Kidney glomerular epithelial cell (primary cell): ENCODE results near the gene NCOA6.
A peak's percentile ranks its signal among the peaks of the same experiment; 100 is the strongest.
"Not testable (repeated sequence)": the region's sequence is repeated elsewhere in the genome, so short reads cannot be mapped to it uniquely, and the experiment has no call there.

Experiments
- DNase-seq: peaks from one replicate; lab custom pipeline; 2025; lab: John Stamatoyannopoulos, UW

Gene NCOA6

DNA sequence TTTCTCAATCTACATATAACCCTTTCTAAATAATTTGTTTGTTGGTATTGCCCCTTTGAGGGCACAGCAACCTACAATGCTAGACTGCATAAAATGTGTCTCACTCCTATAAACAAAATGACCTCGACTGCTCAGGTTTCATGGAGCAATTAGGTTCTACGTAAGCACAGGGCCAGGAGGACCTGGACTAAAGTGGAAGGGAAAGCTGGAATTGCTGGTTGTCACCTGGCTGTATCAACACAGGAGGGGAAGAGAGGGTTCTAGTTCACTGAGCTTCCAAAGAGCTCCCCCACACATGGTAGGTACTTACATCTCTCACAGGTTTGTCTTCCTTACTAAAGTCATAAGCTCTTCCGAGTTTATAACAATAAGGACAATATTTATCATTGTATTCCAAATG, 51.0 kb downstream of the NCOA6 start:
- no peak for DNase-seq

DNA sequence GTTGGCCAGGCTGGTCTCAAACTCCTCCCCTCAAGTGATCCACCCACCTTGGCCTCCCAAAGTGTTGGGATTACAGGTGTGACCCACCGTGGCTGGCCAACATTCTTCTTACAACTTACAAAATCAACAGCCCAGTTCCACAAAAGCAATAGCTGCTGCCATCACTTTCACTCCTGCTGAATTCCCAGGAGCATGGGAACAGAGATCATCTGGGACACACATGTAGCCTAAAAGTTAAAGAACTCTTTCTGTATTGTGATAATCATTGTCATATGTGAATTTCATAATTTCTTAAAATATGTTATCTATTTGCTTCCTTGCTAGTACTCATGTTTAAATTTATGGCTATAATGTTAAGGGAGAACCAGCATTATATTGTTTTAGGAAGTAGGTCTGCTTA, 51.7 kb downstream of the NCOA6 start:
- DNase-seq: no peak

DNA sequence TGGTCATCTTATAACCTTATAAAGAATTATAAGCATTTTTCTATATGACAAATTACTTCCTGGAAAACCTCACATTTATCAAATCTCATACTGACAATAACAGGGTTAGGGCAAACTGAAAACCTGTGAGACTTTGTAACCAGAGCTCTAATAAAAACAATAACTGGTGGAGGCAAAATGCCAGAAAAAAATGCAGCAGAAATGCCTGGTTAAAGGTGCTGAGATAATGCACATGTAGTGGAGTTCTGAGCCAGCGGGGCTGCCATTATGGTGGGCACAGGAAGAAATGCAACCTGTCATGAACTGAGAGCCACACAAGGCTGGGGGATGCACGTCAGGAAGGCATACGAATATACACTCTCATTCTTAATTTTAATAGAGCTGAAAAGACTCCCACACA, 53.0 kb downstream of the NCOA6 start:
- no peak for DNase-seq

DNA sequence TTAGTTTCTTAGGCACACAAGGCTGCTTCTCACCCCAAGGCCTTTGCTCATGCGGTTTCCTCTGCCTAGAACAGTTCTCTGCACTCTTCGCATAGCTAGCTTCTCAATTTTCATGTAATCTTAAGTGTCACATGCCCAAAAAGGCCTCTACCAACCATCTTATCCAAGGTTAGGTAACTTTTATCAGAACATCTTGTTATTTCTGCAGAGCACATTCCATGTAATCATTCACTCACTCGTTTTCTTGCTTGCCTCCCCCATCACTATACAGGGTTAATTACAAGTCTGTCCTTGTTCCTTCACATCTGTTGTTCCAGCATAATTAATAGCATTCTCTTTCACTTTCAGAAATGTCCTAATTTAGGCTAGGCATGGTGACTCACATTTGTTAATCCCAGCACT, 53.8 kb downstream of the NCOA6 start:
- DNase-seq: peak; percentile 19

DNA sequence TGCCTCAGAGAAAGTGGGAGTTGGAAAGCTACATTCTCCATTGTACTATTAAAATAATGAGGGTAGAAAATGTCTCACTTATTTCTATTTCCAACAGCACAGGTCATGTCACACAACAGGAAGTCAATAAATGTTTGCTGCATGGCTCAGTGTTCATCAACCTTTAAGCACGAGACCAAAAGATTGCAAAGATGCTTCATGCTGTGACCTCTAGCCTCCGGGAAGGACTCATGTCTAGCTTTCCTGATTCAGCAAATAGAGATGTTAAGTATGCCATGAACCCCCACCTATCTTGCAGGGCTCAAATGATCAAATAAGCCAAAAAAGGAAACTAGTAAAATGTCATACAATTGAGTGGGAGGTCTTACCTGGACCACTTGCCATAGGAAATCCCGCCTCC, 57.4 kb downstream of the NCOA6 start:
- peak; percentile 6 for DNase-seq

DNA sequence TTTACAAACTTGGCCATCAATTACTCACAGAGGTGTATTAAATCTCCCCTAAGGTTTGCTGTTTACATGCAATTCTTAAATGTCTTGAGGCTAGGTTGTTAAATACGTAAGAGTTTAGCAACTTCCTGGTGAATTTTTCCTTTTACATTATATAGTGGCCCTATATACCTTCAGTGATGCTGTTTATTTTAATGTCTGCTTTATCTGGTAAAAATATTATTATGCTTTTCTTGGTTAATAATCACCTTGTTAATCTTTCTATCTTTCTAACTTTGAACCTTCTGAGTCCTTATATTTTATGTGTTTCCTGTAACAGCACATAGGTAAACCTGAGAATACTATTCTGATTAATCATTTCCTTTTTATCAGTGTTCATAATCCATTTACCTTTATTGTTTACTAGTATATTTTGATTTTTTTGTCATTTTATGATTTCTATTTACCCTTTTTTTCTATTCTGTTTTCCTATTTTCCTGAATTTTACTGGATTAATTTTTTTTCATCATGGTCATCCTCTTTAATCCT, 63.4 kb downstream of the NCOA6 start:
- no peak for DNase-seq

DNA sequence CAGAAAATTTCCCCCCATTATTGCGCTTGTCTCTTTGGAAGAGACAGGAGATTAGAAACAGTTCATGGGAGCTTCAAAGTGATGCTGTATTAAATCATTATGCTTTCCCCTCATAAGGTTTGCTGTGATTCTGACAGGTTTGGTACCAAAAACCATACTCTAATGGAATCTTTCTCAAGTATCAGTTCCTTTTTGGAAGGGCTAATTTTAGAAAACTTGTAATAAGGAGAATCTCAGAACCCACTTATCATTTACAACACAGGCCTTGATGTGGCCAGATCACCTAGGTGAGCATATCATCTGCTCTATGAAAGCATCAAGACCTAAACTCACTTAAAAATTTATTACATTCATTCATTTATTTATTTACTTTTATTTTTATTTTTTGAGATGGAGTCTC, 70.1 kb downstream of the NCOA6 start:
- DNase-seq: no peak

DNA sequence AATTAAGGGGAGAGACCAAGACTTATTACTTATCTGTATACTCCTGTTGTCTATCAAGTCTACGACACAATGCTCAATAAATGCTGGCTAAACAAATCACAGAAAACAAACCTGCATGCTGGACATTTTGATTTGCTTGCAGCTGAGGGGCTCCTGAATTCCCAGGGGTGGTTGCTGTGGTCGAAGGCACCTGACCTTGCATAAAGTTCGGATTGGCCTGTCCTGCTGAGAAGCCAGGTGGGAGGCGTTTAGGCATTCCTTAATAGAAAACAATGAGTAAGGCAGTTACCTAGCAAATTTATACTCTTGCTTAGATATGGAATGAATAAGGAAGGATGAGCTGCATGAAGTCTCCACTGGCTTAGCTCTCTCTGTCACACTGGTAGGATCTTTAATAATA, 70.8 kb downstream of the NCOA6 start:
- DNase-seq: no peak

DNA sequence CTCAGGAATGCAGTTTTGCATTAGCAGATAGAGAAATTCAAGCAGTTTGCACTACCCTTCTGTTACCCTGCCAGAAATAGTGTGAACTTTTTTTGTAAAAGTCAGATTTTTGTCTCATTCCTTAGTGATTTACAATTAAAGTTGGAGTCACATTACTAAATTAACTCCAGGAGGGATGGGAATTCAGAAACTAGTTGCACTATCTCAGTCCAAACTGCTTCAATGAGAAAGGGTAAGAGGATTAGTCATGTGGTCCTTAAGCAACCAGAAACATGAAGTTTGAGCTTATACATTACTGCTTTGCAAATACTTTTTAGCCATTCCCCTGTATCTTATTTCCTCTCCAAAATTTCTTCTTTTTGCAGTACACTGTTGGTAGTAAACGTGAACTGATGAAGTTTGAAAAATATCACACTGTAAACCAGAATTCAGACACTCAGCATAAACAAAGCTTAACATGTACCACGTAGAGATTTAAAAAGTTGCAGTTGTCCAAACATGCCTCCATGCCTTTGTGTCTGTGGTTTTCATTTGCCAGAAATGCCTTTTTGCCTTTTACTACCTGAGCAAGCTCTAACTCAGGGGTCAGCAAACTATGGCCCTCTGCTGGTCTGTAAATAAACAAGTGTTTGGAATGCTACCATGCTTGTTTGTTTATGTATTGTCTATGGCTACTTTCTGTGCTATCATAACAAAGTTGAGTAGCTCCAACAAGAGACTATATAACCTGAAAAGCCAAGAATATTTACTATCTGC, 71.6 kb downstream of the NCOA6 start:
- DNase-seq: no peak

DNA sequence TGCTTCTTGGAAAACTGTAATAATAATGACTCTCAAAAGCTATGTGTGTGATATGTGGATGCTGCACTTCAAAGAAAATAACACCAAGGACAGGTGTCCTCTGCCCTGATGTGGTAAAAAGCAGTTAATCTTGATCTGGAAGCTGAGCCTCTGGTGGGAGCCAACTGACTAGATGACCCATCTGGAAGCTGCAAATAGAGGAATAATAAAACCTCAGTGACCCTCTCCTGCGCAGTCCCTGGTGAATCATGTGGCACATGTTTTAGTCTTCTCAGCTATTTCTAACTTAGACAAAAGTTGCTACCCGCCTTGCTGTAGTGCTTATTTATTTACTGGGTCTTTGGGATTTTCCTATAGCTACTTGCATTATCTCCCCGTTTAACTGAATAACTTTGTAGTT, 74.0 kb downstream of the NCOA6 start:
- no peak for DNase-seq

DNA sequence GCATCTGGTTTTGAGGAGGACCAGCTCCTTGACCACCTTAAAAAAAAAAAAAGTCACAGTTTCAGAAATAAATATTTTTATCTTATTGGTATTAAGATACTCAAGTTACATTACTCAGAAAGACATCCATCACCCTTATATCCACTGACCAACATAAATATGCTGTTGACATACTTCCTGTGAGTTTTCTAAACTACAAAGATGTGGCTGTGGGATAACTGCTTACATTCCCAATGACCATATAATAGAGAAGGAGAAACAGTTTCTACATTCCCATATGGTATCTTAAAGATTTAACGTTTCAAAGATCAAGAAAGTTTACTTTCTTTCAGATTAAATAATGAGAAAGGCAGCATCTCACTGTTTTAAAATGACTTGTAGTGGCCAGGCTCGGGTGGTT, 75.0 kb downstream of the NCOA6 start:
- DNase-seq: no peak

DNA sequence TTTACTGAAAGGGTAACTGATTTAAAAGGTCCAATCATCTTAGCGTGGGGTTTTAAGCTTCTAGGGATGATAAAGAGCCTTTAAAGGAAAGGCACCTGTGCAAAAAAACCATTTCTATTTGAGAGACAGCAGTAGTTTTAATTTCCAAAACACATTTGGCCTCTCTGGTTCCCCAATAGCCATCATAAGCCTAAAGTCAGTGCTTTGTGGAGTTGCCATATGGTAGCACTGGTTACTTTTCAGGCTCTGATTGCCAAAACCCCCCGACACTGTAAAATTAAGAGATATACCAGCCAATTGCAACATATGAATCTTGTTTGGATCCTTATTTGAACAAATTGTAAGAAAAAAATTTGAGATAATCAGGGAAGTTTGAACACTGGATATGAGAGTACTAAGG, 76.7 kb downstream of the NCOA6 start:
- DNase-seq: no peak

DNA sequence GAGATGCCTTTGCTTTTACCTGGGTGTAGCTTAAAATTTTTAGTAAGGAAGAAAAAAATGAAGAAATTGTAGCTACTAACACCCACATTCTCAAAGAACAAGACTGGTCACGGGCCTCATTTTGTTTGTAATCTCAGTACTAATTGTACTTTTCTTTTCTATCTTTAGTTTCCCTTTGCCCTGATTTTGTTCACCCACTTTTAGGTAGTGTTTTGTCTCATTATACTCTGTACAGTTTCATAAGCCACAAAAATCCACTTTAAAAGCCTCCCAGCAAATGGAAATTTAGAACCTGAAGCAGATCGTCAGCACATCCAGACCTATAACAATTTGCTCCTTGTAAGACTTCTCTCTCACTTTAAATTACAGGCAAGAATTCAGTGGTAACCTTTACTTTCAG, 78.0 kb downstream of the NCOA6 start:
- no peak for DNase-seq

DNA sequence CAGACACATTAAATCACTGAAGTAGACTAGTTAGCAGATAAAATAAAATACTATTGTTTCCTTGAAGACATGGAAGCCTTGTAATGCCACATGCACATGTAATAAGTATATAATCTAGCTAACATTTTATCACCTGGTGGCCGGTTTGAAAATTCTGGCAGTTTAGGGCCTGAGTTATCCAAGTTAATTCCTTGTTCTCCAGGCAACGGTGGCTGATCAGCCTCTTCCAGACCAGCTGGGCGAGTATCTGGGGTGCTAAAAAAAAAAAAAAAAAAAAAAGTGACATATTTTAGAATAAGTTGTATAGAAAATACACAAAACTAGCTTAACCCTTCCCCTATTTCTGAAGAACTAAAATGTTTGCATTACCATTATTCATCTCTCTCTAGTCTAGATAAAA, 78.8 kb downstream of the NCOA6 start:
- DNase-seq: no peak

DNA sequence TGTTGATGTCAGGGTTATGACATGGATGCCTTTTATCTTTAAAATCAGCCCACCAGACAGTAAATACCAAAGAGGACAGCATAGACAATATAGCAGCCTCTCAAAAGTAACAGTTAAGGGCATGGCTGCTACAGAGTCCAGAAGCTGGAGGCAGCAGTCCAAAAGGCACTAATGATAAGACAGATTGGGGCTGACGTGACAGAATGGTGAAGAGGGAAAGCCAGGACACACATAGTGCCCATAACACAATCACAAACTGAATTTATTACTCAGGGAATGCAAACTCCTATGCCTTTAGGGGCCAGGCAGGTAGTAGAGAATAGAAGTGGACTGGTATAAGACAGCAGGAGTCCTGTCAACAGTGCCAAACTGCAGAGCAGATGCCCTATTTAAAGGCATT, 80.6 kb downstream of the NCOA6 start:
- DNase-seq: no peak

DNA sequence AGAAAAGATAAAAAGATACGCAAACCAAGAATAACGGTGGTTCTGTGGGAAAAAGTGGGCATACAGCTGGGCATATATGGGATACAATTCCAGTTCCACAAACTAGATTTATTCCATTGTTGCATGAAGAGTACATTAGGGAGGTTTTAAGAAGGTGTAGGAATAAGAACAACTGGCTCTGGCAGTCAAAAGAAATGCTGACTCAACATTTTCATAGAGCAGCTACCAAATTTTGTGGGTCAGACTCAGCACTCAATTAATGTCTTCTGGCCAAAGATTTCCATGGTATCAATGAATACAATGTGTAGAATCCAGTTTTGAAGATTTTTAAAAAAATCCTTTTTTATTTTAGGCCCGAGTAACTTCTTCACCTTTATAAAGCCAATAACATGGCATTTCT, 81.1 kb downstream of the NCOA6 start:
- no peak for DNase-seq

DNA sequence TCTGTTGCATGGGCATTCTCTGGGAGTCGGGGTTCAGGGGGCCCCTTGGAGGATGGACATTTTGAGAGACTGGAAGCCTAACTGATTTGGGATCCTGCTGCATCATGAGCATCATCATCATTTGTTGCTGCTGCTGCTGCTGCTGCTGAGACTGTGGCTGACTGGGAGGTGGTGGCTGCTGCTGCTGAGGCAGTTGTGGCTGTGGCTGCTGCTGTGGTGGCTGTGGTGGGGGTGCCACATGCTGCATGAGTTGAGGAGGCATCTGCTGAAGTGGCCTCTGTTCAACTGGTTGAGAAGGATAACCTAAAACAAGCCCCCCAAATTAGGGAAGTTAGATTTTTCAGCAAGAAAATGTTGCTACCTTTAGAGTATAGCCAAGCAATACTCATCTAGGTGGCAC, 82.4 kb downstream of the NCOA6 start:
- no peak for DNase-seq

DNA sequence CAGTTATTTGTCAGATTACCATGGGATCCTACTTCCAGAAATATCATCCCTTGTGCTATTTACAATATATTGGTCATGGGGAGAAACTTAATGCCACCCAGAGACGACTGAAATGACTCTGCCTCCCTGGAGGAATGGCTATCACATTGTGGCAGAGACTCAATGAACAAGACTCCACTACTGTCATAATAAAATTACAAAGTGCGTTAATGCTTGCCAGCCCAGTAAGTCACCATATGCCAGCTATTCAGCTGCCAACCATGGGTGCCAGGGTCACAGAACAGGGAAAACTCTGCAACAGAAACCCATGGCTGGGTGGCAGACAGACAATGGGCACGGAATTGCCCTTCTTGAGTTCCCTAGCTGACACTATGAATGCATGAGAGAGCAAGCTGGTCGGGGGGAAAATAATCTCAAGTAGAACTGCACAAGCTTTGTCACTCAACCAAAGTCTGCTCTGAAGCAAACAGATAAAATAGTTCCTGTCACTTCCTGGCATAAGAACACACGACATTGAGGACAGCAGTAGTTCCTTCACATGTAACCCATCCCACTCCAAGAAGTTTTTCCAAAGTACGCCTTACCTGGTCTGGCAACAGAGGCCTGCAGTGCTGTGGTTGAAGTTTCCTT, 89.2 kb downstream of the NCOA6 start:
- DNase-seq: no peak

DNA sequence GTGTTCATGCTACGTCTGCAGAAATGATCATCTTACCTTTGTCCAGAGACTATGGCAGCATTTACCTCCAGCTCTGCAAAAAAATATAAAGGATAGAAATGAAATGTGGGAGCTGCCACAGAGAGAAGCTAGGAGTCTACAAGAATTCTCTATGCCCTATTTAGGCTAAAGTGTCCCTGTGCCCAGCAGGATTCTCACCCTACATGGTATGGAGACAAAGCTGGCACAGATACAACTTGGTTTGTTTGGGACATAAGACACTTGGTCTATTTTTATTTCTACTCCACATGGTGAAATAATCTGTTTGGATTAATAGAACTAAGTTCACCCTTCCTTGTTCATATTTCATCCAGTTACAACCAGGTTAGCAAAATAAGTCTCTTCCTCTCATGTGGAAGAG, 92.9 kb downstream of the NCOA6 start:
- no peak for DNase-seq

DNA sequence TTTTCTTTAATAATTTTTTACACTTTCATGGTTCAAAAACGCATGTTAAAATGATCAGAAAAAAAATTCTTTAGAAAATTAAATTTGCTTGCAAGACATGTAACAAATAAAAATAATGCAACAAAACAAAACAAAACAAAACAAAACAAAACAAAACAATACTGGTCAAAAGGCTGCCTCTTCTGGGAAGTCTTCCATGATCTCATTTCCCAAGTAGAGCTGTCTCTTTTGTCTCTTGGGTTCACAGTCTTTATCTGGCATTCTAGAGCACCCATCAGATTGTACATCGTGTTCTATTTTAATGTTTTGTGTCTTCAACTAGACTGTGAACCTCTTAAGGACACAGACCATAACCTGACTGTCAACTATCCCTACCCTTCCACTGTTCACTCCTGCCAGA, 96.0 kb downstream of the NCOA6 start:
- DNase-seq: no peak

DNA sequence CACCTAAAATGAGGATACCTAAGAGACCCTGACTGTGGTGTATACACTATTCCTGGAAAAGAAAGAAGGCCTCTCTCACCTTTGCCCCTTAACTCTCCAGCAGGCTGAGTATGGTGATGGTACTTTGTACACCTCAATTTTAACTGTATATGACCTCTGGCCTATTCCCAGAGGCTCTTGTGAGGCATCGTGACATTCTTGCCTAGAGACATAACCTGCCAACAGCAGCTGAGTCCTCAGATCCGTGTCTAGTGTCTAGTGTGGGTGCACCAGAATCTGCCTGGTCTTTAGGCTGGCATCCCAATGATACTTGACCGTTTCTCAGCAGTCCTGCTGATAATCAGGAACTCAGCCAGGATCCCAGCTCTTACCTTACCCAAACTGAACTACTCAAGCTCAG, 101.3 kb downstream of the NCOA6 start:
- no peak for DNase-seq

DNA sequence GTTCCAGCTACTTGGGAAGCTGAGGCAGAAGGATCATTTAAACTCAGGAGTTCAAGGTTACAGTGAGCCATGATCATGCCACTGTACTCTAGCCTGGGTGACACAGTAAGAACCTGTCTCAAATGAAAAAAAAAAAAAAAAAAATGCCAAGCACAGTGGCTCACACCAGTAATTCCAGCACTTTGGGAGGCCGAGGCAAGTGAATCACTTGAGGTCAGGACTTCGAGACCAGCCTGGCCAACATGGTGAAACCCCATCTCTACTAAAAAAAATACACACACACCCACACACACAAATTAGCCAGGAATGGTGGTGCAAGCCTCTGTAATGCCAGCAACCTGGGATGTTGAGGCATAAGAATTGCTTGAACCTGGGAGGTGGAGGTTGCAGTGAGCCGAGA, 102.9 kb downstream of the NCOA6 start:
- DNase-seq: not testable (repeated sequence)

DNA sequence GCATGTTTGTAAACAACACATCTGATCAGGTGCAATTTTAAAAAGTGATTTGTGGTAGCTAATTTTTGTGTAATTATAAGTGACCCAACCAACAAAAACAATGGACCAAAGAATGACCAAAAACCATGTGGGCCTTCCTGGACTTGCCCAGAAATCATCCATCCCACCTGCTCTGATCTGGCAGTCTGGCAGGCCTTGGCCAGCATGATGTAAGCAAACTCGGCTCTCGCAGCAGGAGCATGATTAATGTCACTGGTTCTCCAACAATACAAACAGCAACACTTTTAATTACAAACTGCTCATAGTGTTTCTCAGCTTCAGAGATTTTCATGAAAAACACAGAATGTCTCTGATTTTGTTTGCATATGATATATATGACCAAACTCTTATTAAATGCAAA, 105.2 kb downstream of the NCOA6 start:
- no peak for DNase-seq
